ENCODE measurements around the gene HSPD1.
"Not testable (repeated sequence)": the region's sequence is repeated elsewhere in the genome, so short reads cannot be mapped to it uniquely, and the experiment has no call there.

The HSPD1 gene

DNA sequence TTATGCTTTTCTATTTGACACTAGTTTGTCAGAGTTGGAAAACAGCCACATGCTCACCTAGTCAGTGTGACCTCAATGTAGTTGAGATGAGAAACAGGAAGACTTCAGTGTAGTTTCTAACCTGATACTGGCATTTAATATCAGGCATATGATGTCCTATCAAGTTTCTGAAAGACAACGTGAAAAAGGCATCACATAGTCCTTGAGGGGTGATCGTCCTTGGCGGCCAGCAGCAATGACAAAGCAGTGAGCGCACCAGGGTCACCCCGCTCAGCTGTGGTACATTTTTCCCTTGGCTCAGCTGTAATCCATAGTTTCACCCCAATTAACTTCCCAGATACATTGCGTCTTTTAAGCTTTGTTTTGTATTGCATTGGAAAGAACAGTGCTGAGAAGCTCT is 4.9 kb upstream of the HSPD1 start:
- TF ChIP-seq POLR2A (IDR thresholded peaks at IDR 0.05; ENCODE audit: low read length) (no peak), GATA1 (IDR thresholded peaks at IDR 0.05; ENCODE audit: low read depth, low read length) (no peak)
- no peak for DNase-seq

DNA sequence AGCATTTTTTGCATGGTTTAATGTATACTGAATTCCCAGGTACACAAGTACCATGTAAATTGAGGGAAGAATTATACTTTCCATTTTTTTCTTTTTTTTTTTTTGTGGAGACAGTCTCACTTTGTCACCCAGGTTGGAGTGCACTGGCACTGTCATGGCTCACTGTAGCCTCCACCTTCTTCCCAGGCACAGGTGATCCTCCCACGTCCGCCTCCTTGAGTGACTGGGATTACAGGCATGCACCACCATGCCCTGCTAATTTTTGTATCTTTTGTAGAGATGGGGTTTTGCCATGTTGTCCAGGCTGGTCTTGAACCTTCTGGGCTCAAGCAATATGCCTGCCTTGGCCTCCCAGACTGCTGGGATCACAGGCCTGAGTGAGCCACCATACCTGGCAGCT is 4.4 kb upstream of the HSPD1 start:
- TF ChIP-seq POLR2A (IDR thresholded peaks at IDR 0.05; ENCODE audit: low read length) (no peak), GATA1 (IDR thresholded peaks at IDR 0.05; ENCODE audit: low read depth, low read length) (no peak)
- DNase-seq: no peak

DNA sequence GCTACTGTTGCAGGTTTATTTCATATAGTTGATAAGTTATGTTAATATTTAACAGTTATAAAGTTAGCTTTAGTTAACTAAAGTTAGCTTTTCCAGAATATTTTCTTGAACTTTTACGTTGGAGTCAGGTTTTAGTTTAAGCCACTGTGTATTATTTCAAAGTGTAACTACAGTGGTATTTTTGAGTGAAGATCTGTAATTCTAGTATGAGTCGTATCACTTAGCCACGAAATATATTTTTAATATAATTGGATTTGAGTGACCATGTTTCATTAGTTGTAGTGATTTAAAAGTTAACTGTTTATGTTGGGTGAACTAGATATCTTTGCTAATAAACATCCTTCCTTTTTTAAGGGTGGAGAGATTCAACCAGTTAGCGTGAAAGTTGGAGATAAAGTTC is 3.0 kb upstream of the HSPD1 start:
- DNase-seq: no peak
- no peak for TF ChIP-seq POLR2A (IDR thresholded peaks at IDR 0.05; ENCODE audit: low read length)

DNA sequence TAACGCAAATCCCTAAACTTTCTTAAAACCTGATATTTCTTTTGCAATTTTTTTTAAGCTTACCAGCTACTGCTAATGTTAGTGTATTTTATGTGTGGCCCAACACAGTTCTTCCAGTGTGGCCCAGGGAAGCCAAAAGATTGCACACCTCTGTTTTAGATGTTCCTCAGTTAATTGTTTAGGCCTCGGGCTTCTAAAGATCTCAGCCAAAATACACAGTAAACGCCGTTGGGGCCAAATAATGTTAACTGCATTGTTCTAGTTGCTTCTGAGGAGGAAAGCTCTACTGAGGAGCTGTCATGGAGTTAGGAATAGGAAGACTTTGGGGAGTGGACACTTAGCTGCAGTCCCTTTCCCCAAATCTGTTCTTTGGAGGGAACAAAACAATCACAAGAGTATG is 2.6 kb upstream of the HSPD1 start:
- TF ChIP-seq POLR2A (IDR thresholded peaks at IDR 0.05; ENCODE audit: low read length): no peak
- no peak for TF ChIP-seq GATA1 (IDR thresholded peaks at IDR 0.05; ENCODE audit: low read depth, low read length)
- DNase-seq: no peak

DNA sequence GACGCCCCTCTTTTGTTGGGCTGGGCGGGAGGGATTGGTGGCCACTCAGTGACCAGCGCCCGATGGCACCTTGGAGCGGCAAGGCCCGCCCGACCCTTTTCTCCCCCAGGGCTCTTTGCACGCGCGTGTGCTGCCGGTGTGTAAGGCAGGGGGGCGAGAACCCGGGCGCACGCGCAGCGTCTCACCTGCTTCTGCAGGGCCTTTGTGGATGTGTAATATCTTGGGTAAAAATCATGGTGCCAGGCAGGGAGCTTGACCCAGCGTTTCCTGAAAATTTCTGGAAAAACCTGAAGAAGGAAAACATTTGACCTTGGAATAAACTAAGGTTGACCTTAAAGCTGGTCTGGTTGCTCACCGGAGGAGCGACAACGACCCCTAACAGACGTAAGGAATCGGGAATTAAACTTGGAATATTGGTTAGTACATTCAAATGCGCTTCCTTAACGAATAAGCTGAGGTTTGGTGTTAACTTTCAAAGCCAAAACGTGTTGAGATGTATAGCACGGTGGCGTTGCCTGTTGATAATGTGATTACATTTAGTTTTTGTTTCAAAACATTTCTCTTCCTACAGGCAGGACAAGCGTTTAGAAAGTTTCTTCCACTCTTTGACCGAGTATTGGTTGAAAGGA is 977 bp upstream of the HSPD1 start:
- TF ChIP-seq GATA1 (IDR thresholded peaks at IDR 0.05; ENCODE audit: low read depth, low read length) (no peak), POLR2A (IDR thresholded peaks at IDR 0.05; ENCODE audit: low read length) (no peak)
- peak; percentile 53 to 66 for DNase-seq

DNA sequence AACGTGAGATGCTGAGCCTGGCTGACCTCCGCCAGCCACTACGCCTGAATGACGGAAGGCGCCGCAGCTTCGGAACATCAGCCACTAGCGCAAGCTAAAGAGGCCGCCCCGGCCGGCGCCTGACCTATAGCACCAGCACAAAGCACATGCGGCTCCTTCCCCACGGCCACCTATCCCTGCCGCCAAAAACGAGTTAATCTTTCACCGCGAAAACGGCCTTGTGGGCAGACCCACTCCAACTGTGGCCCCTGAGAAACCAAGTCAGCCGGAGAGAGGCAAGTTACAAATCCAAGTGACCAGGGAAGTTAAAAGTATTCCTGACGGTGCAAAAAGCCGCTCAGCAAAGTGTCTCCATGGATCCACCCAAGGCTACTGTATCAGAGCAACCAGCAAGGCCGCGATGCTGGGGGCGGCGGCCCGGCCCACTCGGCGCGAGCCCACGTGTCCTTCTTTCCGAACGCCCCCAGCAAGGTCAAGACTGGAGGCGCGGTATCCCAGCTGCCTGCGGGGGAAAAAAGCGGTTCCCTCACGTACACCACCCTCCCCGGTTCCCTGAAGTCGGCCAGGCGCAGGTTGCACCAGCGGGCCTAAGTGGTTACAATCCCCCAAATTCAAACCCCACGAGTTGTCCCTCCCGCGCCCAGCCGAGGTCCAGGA is 575 bp downstream of the HSPD1 start:
- TF ChIP-seq POLR2A (IDR thresholded peaks at IDR 0.05; ENCODE audit: low read length) (no peak), GATA1 (IDR thresholded peaks at IDR 0.05; ENCODE audit: low read depth, low read length) (no peak)
- DNase-seq: peak; percentile 79 to 86

DNA sequence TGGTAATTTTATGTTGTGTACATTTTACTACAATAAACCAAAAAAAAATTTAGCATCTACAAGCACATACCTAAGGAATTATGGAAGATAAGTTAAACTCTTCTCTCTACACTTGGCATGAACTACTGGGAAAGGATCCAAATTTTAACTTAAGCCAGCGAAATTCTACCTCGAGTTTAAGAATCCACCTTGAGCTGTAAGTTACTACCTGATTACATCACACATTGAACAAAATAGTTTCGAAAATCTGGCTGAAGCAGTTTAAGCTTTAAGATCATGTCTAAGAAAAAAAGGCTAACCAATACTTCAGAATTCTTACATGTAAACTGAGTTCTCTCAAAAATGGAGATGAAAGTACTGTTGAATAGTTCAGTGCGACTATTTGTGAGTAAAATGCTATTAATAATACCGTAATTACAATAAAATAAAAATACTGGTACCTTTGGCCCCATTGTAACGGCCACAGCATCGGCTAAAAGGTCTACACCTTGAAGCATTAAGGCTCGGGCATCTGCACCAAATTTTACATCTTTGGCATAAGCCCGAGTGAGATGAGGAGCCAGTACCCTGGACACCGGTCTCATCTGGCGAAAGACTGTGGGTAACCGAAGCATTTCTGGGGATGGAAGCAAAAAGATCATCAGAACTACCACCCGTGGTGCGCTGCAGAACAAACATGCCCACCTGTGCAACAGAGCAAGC is 1.3 kb downstream of the HSPD1 start:
- DNase-seq: peak; percentile 25 to 64
- no peak for TF ChIP-seq GATA1 (IDR thresholded peaks at IDR 0.05; ENCODE audit: low read depth, low read length)
- TF ChIP-seq POLR2A (IDR thresholded peaks at IDR 0.05; ENCODE audit: low read length): no peak

DNA sequence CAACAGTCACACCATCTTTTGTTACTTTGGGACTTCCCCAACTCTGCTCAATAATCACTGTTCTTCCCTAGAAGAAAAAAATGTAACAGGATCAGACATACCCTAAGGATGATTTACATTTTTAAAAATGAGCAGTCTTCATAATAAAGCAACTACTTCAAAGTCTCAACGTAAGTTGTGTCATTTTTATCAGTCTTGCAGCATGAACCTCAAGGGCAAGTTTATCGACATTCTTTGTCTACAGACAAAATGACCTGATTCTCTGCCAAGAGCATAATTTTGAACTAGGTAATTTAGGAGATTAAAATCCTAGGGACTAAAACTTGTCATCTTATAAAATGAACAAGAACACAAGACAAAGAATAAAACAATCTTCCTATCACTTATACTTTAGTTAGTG is 2.3 kb downstream of the HSPD1 start:
- peak; percentile 66 to 76 for DNase-seq
- TF ChIP-seq POLR2A (IDR thresholded peaks at IDR 0.05; ENCODE audit: low read length): no peak
- TF ChIP-seq GATA1 (IDR thresholded peaks at IDR 0.05; ENCODE audit: low read depth, low read length): no peak

DNA sequence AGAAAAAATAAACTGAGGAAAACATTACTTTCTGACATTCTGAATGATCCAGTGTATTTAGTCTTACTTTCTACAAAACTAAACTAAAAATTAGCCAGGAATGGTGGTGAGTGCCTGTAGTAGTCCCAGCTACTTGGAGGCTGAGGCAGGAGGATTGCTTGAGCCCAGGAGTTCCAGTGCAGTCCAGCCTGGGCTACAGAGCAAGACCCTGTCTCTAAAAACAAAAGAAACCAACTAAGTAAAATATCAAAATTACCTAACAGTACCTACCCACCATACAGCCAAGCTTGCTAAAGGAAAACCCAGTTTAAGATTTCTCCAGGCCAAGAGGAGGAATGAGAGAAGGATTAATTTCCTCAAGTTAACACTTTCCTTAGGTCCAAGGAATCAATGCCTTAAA is 2.9 kb downstream of the HSPD1 start:
- no peak for TF ChIP-seq POLR2A (IDR thresholded peaks at IDR 0.05; ENCODE audit: low read length)
- no peak for TF ChIP-seq GATA1 (IDR thresholded peaks at IDR 0.05; ENCODE audit: low read depth, low read length)
- no peak for DNase-seq

DNA sequence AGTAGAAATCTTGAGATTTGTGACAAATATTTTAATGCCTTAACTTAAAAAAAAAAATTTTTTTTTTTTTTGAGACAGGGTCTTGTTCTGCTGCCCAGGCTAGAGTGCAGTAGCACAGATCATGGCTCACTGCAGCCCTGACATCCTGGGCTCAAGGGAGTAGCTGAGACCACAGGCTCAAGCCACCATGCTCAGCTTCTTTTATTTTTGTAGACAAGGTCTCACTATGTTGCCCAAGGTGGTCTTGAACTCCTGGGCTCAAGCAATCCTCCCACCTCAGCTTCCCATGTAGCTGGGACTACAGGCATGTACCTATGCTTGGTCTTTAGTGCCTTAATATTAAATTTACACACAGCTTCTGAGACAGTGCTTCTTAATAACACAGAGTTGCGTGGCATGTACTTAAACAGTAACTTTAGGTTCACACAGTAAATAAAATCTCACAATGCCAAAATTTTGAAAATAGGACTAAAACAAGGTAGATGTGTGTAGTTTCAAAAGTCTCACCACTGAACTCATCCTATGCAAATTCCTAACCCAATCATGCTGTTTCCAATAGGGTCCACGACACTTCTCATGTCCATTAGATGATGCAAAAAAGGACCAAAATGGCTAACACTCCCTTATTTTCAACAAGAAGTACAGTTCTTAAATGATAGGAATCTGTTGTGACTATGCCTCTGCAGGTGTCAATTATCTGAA is 4.1 kb downstream of the HSPD1 start:
- no peak for DNase-seq
- TF ChIP-seq GATA1 (IDR thresholded peaks at IDR 0.05; ENCODE audit: low read depth, low read length): no peak

DNA sequence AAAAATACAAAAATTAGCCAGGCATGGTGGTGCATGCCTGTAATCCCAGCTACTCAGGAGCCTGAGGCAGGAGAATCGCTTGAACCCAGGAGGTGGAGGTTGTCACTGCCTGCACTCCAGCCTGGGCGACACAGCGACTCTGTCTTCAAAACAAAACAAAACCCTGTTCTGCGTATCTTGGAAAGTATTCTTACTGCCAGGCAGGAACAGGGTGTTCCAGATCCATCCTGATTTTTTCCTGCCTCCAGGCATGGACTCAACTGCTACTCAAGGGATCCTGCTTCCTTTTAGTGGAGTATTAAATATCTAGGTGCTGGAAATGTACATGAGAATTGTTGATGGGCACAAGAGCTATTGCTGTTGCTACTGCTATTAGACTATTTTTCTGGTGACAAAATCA is 12.3 kb downstream of the HSPD1 start:
- TF ChIP-seq POLR2A (IDR thresholded peaks at IDR 0.05; ENCODE audit: low read length) (no peak), GATA1 (IDR thresholded peaks at IDR 0.05; ENCODE audit: low read depth, low read length) (no peak)
- DNase-seq: no peak

DNA sequence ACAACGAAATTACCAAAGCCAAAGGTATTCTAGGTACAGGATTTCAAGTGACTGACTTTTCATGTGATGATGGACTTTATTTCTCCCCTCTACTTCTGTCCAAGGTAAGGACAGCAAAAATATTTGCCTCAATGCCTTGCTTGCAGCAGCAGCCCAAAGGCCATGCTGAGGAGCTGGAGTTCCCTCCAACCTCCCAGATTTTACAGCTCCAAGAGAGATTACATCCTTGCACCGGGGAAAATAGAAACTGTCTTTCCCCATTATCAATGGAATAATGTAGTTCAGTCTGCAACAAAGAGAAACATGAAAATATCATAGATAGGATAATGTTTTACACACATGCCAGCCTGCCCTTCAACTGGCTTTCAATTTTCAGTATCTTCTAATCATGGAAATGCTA is 13.5 kb downstream of the HSPD1 start:
- DNase-seq: no peak
- TF ChIP-seq POLR2A (IDR thresholded peaks at IDR 0.05; ENCODE audit: low read length) (no peak), GATA1 (IDR thresholded peaks at IDR 0.05; ENCODE audit: low read depth, low read length) (no peak)

DNA sequence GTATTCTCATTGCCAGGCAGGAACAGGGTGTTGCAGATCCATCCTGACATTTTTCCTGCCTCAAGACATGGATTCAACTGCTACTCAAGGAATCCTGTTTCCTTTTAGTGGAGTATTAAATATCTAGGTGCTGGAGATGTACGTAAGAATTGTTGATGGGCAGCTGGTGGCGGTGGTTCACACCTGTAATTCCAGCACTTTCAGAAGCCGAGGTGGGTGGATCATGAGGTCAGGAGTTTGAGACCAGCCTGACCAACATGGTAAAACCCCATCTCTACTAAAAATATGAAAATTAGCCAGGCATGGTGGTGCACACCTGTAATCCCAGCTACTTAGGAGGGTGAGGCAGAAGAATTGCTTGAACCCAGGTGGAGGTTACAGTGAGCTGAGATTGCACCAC is 15.4 kb downstream of the HSPD1 start:
- DNase-seq: not testable (repeated sequence)

DNA sequence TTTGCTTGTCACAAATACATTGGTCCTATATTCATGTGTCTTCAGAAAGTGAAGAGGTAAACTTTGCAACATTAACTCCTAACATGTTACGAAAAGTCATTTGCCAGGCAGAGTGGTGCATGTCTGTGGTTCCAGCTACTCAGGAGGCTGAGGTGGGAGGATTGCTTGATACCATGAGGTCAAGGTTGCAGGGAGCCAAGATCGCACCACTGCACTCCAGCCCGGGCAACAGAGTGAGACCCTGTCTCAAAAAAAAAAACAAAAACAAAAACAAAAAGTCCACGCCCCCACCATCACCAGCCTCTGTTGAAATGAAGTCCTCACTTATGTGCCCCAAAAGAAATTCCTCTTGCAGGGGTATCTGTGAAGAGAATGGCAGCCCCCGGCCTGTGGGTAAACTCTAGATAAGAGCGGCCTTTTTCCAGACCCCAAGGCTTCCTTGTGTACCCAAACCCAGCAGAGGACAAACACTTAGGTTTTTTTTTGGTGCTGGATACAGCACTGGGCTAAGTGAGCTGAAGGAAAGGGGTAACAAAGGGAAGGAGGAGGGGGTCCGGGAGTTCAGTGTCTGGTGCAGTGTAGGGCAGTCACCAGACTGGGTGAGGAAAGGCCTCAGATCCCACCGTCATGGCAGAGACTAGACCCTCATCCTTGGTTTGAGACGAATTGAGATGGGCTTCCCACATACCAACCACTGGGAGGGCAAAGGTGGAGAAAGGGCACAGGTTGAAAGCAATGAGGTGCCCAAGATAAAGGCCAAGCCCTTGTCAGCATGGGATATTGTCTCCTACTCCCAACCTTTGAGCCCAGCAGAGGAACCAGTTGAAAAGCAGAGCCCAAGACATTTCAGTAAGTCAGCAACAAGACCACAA is 19.2 kb downstream of the HSPD1 start:
- no peak for DNase-seq
- TF ChIP-seq POLR2A (IDR thresholded peaks at IDR 0.05; ENCODE audit: low read length) (no peak), GATA1 (IDR thresholded peaks at IDR 0.05; ENCODE audit: low read depth, low read length) (no peak)

Data from erythroblast (primary cell).